22Rv1 (cell line): ENCODE results near the gene RAB6B.
A peak's percentile ranks its signal among the peaks of the same experiment; 100 is the strongest.

Experiments used
- H3K27ac ChIP-seq: fragments of 450-650 bp; 2 replicates; pipeline ENCODE4 v1.5.1; 2017
- CTCF ChIP-seq: fragments of 450-650 bp; IDR thresholded peaks from 2 replicates; pipeline ENCODE4 v1.5.1; 2017; ENCODE audit warnings: mild to moderate bottlenecking
- ZFX ChIP-seq: fragments of 450-650 bp; IDR thresholded peaks from 2 replicates; pipeline ENCODE4 v1.6.1; 2017; ENCODE audit warnings: antibody characterized with exemption, borderline replicate concordance

Gene RAB6B

GRCh38 chr3:133928136-133928893 lies 32.6 kb upstream of the RAB6B start:
- H3K27ac ChIP-seq: no peak overlapping the region
- no peak for TF ChIP-seq CTCF
- no peak for TF ChIP-seq ZFX

GRCh38 chr3:133927540-133928066 lies 31.9 kb upstream of the RAB6B start:
- peak; percentile 98 for TF ChIP-seq CTCF
- no peak for TF ChIP-seq ZFX
- no peak overlapping the region for H3K27ac ChIP-seq

GRCh38 chr3:133926736-133927539 lies 31.3 kb upstream of the RAB6B start:
- H3K27ac ChIP-seq: no peak overlapping the region
- TF ChIP-seq CTCF (no peak), ZFX (no peak)

- H3K27ac ChIP-seq: no peak overlapping the region
Observed at GRCh38 chr3:133925960-133926735, 30.5 kb upstream of the RAB6B start.

GRCh38 chr3:133924041-133924440 lies 28.4 kb upstream of the RAB6B start:
- no peak overlapping the region for H3K27ac ChIP-seq
- TF ChIP-seq ZFX: no peak
- no peak for TF ChIP-seq CTCF

More at GRCh38 chr3:133925960-133926735, 30.5 kb upstream of the RAB6B start:
- TF ChIP-seq ZFX (no peak), CTCF (no peak)

- no peak overlapping the region for H3K27ac ChIP-seq
- TF ChIP-seq ZFX: no peak
- no peak for TF ChIP-seq CTCF
Observed at GRCh38 chr3:133921592-133921991, 25.9 kb upstream of the RAB6B start.
